Measurements from ENCODE around the gene PTPN6. TPM values are rescaled to one million over a fixed set of nuclear protein-coding genes. Genes with fewer than 3 reads are reported as not detected.
"Not testable (repeated sequence)": the region's sequence is repeated elsewhere in the genome, so short reads cannot be mapped to it uniquely, and the experiment has no call there.

Gene PTPN6
- total RNA-seq, 1 experiment from 2014 or later, result 28.4 TPM

DNA sequence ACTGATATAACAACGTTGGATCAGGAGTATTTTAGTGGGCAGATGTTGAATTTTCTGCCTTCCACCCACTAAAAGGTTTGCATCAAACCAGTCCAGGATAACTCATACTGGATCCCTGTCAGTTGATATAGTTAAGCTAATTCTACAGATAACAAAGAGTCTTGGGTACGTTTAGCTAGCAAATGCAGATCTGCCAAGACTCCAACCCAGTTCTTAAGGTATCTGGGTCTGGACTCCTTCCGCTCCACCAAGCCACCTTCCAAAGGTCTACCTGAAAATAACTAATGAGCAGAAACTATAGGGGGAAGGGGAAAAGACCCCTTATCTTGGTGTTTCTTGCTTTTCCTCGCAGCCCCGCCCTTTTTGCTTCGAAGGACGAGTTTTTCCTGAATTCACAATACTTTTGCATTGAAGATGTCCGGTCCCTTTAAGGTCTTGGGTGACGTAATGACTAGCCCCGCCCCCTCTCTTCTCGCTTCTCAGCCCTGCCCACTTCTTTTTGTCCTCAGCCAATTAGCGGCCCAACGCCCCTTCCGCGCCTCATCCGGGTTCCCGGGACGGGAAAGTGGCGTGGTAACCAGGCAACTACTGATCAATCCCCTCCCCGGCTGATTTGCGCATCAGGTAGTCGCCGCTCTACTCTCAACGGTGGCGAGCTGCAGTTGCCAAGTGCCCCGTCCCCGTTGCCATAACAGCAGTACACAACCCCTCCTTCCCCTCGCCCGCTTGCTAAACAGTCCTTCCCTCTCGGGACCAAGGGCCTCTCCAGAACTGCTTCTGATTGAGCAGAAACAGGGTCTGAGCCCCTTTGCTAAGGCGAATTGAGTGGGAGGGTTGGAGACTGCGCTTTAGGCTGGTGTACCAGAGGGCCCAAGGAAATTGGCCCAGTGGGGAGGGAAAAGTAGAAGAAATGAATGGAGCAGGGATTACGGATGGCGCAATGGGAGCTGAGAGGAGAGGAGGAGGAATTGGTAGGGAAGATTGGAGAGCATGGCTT is 46.6 kb upstream of the PTPN6 start, which contains the start of gene LRRC23:
TSS of gene LRRC23 (plus strand) at position 543 of the 997 bp plus-strand sequence. CDS start 812 bp downstream, outside the sequence.
- no peaks in the 10 kb centered on the region for H3K9me3 ChIP-seq (ENCODE audit: low read length)
- H3K27me3 ChIP-seq (ENCODE audit: low read length), result no peaks in the 10 kb centered on the region
- peak; percentile 92 for DNase-seq
- peak within 1 kb of the TSS; percentile 99 for H2AFZ ChIP-seq (ENCODE audit: low read length)
- peak within 1 kb of the TSS; percentile 85 for H3K4me3 ChIP-seq (ENCODE audit: low read length)
- no peaks in the 10 kb centered on the region for H3F3A ChIP-seq (ENCODE audit: low read length, unreplicated experiment)
- intact Hi-C loops (cut with micrococcal nuclease), result no loop called here
- TF ChIP-seq, protein P1, sequence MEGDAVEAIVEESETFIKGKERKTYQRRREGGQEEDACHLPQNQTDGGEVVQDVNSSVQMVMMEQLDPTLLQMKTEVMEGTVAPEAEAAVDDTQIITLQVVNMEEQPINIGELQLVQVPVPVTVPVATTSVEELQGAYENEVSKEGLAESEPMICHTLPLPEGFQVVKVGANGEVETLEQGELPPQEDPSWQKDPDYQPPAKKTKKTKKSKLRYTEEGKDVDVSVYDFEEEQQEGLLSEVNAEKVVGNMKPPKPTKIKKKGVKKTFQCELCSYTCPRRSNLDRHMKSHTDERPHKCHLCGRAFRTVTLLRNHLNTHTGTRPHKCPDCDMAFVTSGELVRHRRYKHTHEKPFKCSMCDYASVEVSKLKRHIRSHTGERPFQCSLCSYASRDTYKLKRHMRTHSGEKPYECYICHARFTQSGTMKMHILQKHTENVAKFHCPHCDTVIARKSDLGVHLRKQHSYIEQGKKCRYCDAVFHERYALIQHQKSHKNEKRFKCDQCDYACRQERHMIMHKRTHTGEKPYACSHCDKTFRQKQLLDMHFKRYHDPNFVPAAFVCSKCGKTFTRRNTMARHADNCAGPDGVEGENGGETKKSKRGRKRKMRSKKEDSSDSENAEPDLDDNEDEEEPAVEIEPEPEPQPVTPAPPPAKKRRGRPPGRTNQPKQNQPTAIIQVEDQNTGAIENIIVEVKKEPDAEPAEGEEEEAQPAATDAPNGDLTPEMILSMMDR (conservative IDR thresholded peaks at IDR 0.05; ENCODE audit: low read depth, low read length), result no peak
- TF ChIP-seq EZH2 (IDR thresholded peaks at IDR 0.05; ENCODE audit: low read length, unreplicated experiment), result no peak
- TF ChIP-seq EZH2phosphoT487 (IDR thresholded peaks at IDR 0.05; ENCODE audit: borderline replicate concordance, low read length), result no peak
- CTCF ChIA-PET, result no interaction called here
- POLR2A ChIA-PET (ENCODE audit: unreplicated experiment), result interaction anchor here (0.6 to 0.9 kb wide), 3 partner anchors 13 to 46 kb away, joined by 3 to 8 read pairs (median 4); no protein-coding TSS in a partner anchor
- no peaks in the 10 kb centered on the region for H4K20me1 ChIP-seq (ENCODE audit: low read length)
- TSS peak; percentile 65 for BruUV-seq (replicated peaks)
- peak within 1 kb of the TSS; percentile 22 for H3K27ac ChIP-seq (ENCODE audit: low read length)
- no peaks in the 10 kb centered on the region for H3K79me2 ChIP-seq (ENCODE audit: low read length)
- H3K36me3 ChIP-seq (ENCODE audit: low read depth, low read length), result no peaks in the 10 kb centered on the region
- peak within 1 kb of the TSS; percentile 99 for H3K4me2 ChIP-seq (ENCODE audit: low read length)
- no peaks in the 10 kb centered on the region for H3K9me2 ChIP-seq (replicated peaks; ENCODE audit: low read length)
- H3K9ac ChIP-seq (ENCODE audit: low read length), result peak within 1 kb of the TSS; percentile 72
- H3K4me1 ChIP-seq (ENCODE audit: insufficient read depth, low read length), result peaks cover 16% of the 10 kb centered on the region
- ATAC-seq, result peak; percentile 95

DNA sequence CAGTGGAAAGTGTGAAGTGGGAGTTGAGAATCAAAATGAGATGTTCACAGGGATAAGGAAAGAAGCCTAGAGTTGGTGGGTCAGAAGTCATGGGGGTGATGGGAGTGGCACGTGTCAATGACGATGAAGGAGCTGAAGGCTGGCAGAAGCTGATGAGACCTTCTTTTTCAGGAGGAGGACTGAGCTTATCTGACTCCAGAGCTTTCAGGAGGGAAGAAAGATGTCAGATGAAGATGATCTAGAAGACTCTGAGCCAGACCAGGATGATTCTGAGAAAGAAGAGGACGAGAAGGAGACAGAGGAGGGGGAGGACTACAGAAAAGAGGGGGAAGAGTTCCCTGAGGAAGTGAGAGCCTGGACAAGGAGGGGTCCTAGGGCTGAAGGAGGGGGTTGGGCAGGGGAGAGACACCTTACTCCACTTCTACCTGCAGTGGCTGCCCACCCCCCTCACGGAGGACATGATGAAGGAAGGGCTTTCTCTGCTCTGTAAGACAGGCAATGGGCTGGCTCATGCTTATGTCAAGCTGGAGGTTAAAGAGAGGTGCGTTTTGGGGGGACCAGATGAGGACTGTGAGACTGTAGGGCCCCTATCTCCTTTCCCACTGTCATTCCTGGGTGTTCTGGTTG is 45.6 kb upstream of the PTPN6 start:
- peak overlapping the region; percentile 85 for H3K4me3 ChIP-seq (ENCODE audit: low read length)
- peak overlapping the region; percentile 99 for H2AFZ ChIP-seq (ENCODE audit: low read length)
- TF ChIP-seq, protein P1 (conservative IDR thresholded peaks at IDR 0.05; ENCODE audit: low read depth, low read length), result no peak
- TF ChIP-seq EZH2phosphoT487 (IDR thresholded peaks at IDR 0.05; ENCODE audit: borderline replicate concordance, low read length) (no peak), EZH2 (IDR thresholded peaks at IDR 0.05; ENCODE audit: low read length, unreplicated experiment) (no peak)
- H3K4me2 ChIP-seq (ENCODE audit: low read length), result peak overlapping the region; percentile 99
- no peaks in the 10 kb centered on the region for H3F3A ChIP-seq (ENCODE audit: low read length, unreplicated experiment)
- H3K9ac ChIP-seq (ENCODE audit: low read length), result 0 out of 2 replicates have a peak overlapping the region, but pooled peaks have one; percentile 72
- ChIA-PET CTCF (no interaction called here), POLR2A (ENCODE audit: unreplicated experiment) (interaction anchor here (0.9 kb wide), 1 partner anchor 14 kb away, joined by 3 read pairs; no protein-coding TSS in a partner anchor)
- no peaks in the 10 kb centered on the region for H3K9me3 ChIP-seq (ENCODE audit: low read length)
- H4K20me1 ChIP-seq (ENCODE audit: low read length), result no peaks in the 10 kb centered on the region
- H3K27me3 ChIP-seq (ENCODE audit: low read length), result no peaks in the 10 kb centered on the region
- intact Hi-C loops (cut with micrococcal nuclease), result no loop called here
- H3K79me2 ChIP-seq (ENCODE audit: low read length), result no peaks in the 10 kb centered on the region
- no TSS peak for BruUV-seq (replicated peaks)
- no peaks in the 10 kb centered on the region for H3K9me2 ChIP-seq (replicated peaks; ENCODE audit: low read length)
- no peak overlapping the region for H3K27ac ChIP-seq (ENCODE audit: low read length)
- peaks cover 16% of the 10 kb centered on the region for H3K4me1 ChIP-seq (ENCODE audit: insufficient read depth, low read length)
- no peaks in the 10 kb centered on the region for H3K36me3 ChIP-seq (ENCODE audit: low read depth, low read length)
- DNase-seq, result no peak
- no peak for ATAC-seq

- H3K79me2 ChIP-seq (ENCODE audit: low read length); DNase-seq; H3K4me3 ChIP-seq (ENCODE audit: low read length); H3K9ac ChIP-seq (ENCODE audit: low read length); BruUV-seq (replicated peaks); POLR2A ChIA-PET (ENCODE audit: unreplicated experiment); H2AFZ ChIP-seq (ENCODE audit: low read length); H3K9me3 ChIP-seq (ENCODE audit: low read length); H4K20me1 ChIP-seq (ENCODE audit: low read length); H3K9me2 ChIP-seq (replicated peaks; ENCODE audit: low read length); intact Hi-C loops (cut with micrococcal nuclease); H3K36me3 ChIP-seq (ENCODE audit: low read depth, low read length); H3F3A ChIP-seq (ENCODE audit: low read length, unreplicated experiment); H3K4me2 ChIP-seq (ENCODE audit: low read length); ATAC-seq; H3K27ac ChIP-seq (ENCODE audit: low read length); CTCF ChIA-PET; H3K27me3 ChIP-seq (ENCODE audit: low read length): not testable (repeated sequence)
- peaks cover 14% of the 10 kb centered on the region for H3K4me1 ChIP-seq (ENCODE audit: insufficient read depth, low read length)
Measured at GRCh38 chr12:6908141-6908540, 43.0 kb upstream of the PTPN6 start.
